ENCODE data around the gene SLC12A2. TPM values are rescaled to one million over a fixed set of nuclear protein-coding genes. Genes with fewer than 3 reads are reported as not detected.

Gene SLC12A2
- total RNA-seq, 1 donor from 2014 or later: 29.2 TPM

DNA sequence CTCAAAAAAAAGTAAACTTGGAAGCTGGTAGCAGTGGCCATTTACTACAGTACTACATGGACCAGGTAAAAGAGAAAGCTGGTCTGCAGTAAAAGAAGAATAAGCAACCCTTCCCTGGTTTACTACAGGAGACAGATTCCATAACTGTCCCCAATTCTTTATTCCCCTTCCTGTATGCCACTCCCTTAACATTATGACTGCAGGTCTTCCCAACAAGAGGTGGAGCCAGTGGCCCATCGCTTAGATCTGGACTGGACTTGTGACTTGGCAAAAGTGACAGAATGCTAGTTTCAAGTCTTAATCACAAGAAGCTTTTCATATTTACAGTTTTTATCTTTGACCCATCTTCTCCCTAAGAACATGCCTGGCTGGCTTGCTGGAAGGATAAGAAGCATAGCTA is 42.6 kb upstream of the SLC12A2 start:
- TF ChIP-seq, protein P1, sequence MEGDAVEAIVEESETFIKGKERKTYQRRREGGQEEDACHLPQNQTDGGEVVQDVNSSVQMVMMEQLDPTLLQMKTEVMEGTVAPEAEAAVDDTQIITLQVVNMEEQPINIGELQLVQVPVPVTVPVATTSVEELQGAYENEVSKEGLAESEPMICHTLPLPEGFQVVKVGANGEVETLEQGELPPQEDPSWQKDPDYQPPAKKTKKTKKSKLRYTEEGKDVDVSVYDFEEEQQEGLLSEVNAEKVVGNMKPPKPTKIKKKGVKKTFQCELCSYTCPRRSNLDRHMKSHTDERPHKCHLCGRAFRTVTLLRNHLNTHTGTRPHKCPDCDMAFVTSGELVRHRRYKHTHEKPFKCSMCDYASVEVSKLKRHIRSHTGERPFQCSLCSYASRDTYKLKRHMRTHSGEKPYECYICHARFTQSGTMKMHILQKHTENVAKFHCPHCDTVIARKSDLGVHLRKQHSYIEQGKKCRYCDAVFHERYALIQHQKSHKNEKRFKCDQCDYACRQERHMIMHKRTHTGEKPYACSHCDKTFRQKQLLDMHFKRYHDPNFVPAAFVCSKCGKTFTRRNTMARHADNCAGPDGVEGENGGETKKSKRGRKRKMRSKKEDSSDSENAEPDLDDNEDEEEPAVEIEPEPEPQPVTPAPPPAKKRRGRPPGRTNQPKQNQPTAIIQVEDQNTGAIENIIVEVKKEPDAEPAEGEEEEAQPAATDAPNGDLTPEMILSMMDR (IDR thresholded peaks at IDR 0.05; ENCODE audit: partially characterized antibody, unreplicated experiment): no peak
- H3K27me3 Mint-ChIP-seq (ENCODE audit: unreplicated experiment): peaks cover 2% of the 10 kb centered on the region
- H3K27ac Mint-ChIP-seq (ENCODE audit: unreplicated experiment): no peak overlapping the region

DNA sequence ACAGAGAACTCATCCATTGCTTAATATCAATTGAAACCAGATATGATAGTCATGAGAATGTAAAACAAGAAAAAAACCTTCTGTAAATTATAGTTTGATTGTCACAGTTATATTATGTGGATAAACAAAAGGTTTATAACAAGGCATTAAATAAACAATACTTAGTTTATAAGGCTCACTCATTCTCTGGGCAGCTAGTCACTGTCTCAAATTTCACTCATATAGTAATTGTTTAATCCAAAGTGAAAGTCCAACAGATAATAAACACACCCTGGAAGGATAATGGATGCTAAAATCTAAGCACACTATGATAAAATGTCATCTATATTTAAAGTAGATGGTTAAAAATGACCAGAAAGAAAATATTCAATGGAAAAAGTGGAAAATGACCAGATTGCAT is 30.8 kb upstream of the SLC12A2 start:
- no peak for DNase-seq
- TF ChIP-seq, protein P1 (IDR thresholded peaks at IDR 0.05; ENCODE audit: partially characterized antibody, unreplicated experiment): no peak
- Mint-ChIP-seq H3K4me3 (ENCODE audit: unreplicated experiment) (no peak overlapping the region), H3K27me3 (ENCODE audit: unreplicated experiment) (no peaks in the 10 kb centered on the region), H3K4me1 (ENCODE audit: low read depth, unreplicated experiment) (no peaks in the 10 kb centered on the region), H3K9me3 (ENCODE audit: unreplicated experiment) (peaks cover 3% of the 10 kb centered on the region), H3K36me3 (ENCODE audit: unreplicated experiment) (peaks cover 22% of the 10 kb centered on the region), H3K27ac (ENCODE audit: unreplicated experiment) (no peak overlapping the region)

More for the DNA sequence above, 42.6 kb upstream of the SLC12A2 start:
- peaks cover 20% of the 10 kb centered on the region for H3K4me1 Mint-ChIP-seq (ENCODE audit: low read depth, unreplicated experiment)
- no peak for DNase-seq
- H3K9me3 Mint-ChIP-seq (ENCODE audit: unreplicated experiment): no peaks in the 10 kb centered on the region
- peaks cover 7% of the 10 kb centered on the region for H3K36me3 Mint-ChIP-seq (ENCODE audit: unreplicated experiment)
- H3K4me3 Mint-ChIP-seq (ENCODE audit: unreplicated experiment): no peak overlapping the region

DNA sequence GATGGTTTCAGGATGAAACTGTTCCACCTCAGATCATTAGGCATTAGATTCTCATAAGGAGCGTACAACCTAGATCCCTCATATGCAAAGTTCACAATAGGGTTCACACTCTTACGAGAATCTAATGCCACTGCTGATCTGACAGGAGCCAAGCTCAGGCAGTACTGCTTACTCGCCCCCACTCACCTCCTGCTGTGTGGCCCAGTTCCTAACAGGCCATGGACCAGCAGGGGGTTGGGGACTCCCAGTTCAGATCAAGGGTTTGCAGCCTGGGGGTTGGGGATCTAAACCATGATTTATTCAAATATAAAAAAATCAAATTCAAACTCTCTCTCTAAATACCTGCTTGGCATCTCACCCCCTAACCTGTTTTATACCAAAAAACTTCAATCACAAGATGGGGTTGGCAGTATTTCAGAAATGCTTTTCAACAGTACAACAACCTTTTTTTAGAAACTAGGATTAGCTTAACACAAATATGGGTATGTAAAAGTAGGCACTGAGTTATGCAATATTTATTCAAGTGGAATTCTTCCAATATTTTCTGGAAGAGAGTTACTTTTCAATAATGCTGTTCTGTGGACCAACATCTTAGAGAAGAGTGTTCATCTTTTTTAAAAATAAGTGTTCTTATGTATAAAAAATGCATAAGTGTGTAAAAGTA is 30.1 kb upstream of the SLC12A2 start:
- Mint-ChIP-seq H3K4me3 (ENCODE audit: unreplicated experiment) (no peak overlapping the region), H3K27ac (ENCODE audit: unreplicated experiment) (no peak overlapping the region), H3K27me3 (ENCODE audit: unreplicated experiment) (no peaks in the 10 kb centered on the region), H3K9me3 (ENCODE audit: unreplicated experiment) (peaks cover 1% of the 10 kb centered on the region), H3K4me1 (ENCODE audit: low read depth, unreplicated experiment) (no peaks in the 10 kb centered on the region), H3K36me3 (ENCODE audit: unreplicated experiment) (peaks cover 15% of the 10 kb centered on the region)
- DNase-seq: no peak
- TF ChIP-seq, protein P1 (IDR thresholded peaks at IDR 0.05; ENCODE audit: partially characterized antibody, unreplicated experiment): no peak

GRCh38 chr5:128060644-128061385 is 22.8 kb upstream of the SLC12A2 start:
- peaks cover 8% of the 10 kb centered on the region for H3K4me1 Mint-ChIP-seq (ENCODE audit: low read depth, unreplicated experiment)
- no peaks in the 10 kb centered on the region for H3K36me3 Mint-ChIP-seq (ENCODE audit: unreplicated experiment)
- H3K4me3 Mint-ChIP-seq (ENCODE audit: unreplicated experiment): no peak overlapping the region
- H3K27ac Mint-ChIP-seq (ENCODE audit: unreplicated experiment): no peak overlapping the region
- H3K27me3 Mint-ChIP-seq (ENCODE audit: unreplicated experiment): peaks cover 1% of the 10 kb centered on the region
- DNase-seq: no peak
- TF ChIP-seq, protein P1 (IDR thresholded peaks at IDR 0.05; ENCODE audit: partially characterized antibody, unreplicated experiment): no peak
- peaks cover 5% of the 10 kb centered on the region for H3K9me3 Mint-ChIP-seq (ENCODE audit: unreplicated experiment)

DNA sequence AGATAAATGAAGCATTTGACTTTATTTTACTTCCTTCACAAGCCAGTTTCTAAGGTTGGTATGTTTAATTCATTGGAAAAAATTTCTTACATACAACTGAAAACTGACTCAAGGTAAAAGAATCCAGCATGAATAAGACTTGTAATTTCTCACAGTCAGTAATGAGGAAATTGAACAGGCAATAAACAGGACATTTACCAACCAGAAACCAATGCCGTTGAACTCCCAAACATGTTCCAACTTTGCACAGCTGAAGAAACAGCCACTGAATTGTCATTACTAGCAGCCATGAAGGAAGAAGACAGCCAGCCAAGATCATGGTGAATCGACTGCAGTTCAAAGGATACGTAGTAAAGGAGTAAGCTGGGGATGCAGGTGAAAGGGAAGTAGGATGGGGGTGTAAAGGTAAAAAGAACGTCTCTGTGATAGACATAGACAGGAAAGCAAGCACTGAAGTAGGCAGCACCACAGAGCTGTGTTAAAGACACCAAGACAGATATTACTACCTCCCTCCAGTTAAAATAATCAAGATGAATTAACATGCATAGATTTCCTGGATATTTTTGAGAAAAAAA is 21.3 kb upstream of the SLC12A2 start:
- peaks cover 19% of the 10 kb centered on the region for H3K4me1 Mint-ChIP-seq (ENCODE audit: low read depth, unreplicated experiment)
- DNase-seq: no peak
- peaks cover 5% of the 10 kb centered on the region for H3K9me3 Mint-ChIP-seq (ENCODE audit: unreplicated experiment)
- no peak overlapping the region for H3K4me3 Mint-ChIP-seq (ENCODE audit: unreplicated experiment)
- H3K27ac Mint-ChIP-seq (ENCODE audit: unreplicated experiment): no peak overlapping the region
- no peaks in the 10 kb centered on the region for H3K36me3 Mint-ChIP-seq (ENCODE audit: unreplicated experiment)
- TF ChIP-seq, protein P1 (IDR thresholded peaks at IDR 0.05; ENCODE audit: partially characterized antibody, unreplicated experiment): no peak
- H3K27me3 Mint-ChIP-seq (ENCODE audit: unreplicated experiment): peaks cover 1% of the 10 kb centered on the region

All from glutamatergic neuron (in vitro differentiated cells).